ENCODE data around the gene DMRTC2.

The DMRTC2 gene

DNA sequence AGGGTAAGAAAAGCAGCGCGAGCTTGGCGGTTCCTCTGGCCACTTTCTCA is at the start of gene DMRTC2:
TSS of gene DMRTC2 (plus strand) at position 42 of the 50 bp plus-strand sequence. CDS start 2,387 bp downstream, outside the sequence.
- no peak for DNase-seq

- no peak for DNase-seq
Measured at GRCh38 chr19:41796362-41796761, 48.5 kb upstream of the DMRTC2 start, which contains the start of gene CEACAM3. CEACAM3 (plus strand) TSS chr19:41796587; CDS start chr19:41796678, 91 bp downstream.

- DNase-seq, result no peak
Measured at GRCh38 chr19:41796901-41797300, 47.9 kb upstream of the DMRTC2 start.

DNA sequence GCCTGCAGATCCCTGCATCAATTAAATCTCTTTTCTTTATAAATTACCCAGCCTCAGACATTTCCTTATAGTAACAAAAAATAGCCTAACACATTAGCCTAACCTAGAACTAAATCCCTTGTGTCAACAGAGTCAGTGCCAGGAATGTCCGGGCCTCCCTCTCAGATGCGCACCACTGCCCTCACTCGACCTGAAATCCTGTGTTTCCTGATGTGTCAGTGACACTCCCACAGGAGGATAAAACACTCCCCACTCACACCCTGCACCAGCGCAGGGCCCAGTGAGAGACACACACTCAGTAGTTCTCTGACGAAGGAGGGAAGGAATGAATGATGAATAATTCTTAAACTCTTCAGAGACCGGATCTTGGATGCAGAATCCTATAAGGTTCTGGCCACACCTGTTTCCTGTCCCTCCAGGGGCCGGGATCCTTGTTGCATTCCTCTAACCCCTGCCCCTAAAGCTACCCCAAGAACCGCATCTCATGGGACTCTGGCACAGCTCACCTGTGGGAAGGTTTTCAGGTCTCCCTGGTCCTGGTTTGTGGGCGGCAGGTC is 45.3 kb upstream of the DMRTC2 start:
- no peak for DNase-seq

- DNase-seq, result no peak
Measured at GRCh38 chr19:41801031-41801430, 43.8 kb upstream of the DMRTC2 start.

DNA sequence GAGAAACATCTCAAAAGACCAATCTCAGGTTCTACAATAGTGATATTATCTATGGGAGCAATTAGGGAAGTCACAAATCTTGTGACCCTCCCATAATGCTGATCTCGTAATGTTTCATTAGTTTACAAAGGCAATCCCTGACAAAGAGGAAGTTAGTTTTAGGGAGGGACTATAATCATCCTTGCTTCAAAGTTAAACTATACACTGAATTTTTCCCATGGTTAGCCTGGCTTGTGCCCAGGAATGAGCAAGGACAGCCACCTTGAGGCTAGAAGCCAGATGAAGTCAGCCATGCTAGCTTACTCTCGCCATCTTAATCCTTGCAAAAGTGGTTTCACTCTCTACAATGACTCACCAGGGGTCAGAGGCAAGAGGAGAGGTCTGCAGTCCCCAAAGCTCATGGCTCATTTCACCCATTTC is 43.0 kb upstream of the DMRTC2 start:
- no peak for DNase-seq

DNA sequence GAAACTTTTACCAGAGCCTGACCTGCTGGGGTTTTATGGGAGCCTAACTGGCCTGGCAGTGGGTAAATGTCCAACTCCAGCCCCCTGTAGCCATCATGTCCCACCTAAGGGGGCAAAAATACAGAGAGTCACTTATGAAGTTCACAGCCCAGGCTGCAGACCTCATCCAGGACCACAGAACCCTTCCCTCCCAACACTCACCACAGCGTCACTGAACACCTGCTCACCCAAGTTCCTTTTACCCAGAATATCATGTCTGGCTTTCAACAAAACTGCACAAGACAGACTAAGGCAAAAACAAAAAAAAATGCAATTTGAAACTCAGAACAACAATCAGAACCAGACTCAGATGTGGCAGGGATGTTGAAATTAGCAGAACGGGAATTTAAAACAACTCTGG is 42.1 kb upstream of the DMRTC2 start:
- no peak for DNase-seq

- DNase-seq, result no peak
Measured at GRCh38 chr19:41804336-41804735, 40.5 kb upstream of the DMRTC2 start.

GRCh38 chr19:41807176-41807575 is 37.7 kb upstream of the DMRTC2 start:
- DNase-seq, result no peak

DNA sequence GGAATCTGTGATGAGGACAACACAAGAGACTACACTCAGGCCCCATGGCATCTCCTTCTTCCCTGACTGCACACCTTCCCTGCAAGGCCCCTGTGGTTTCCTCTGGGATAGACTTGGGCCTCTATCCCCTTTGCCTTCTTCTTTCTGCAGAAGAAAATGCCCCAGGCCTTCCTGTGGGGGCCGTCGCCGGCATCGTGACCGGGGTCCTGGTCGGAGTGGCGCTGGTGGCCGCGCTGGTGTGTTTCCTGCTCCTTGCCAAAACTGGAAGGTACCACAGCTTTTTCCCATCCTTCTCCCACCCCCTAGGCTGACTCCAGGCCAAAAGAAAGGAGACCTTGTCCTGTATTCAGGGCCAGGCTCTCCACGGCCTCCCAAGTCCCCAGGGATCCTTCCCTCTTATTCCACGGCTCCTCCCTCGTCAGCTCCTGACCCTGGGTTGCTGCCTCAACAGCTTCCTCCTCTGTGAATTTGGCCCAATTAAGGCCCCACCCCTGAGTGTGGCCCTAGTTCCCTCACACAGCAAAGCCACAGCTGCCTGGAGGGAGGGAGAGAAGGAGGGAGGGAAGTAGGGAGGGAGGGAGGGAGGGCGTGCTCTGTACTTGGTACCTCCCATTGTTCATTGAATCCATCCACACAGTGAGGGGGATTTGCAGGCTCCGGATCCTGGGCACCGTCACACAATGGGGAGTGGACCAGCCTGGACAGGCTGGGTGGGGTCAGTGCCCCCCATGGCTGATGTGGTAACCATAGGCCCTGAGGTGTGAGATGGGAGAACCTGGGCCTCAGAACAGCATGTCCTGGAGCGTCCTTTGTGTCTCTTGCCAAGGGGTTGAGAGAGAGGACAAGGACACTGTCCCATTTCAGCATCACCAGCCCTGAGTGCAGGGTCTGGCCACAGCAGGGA is 35.9 kb upstream of the DMRTC2 start:
- no peak for DNase-seq

DNA sequence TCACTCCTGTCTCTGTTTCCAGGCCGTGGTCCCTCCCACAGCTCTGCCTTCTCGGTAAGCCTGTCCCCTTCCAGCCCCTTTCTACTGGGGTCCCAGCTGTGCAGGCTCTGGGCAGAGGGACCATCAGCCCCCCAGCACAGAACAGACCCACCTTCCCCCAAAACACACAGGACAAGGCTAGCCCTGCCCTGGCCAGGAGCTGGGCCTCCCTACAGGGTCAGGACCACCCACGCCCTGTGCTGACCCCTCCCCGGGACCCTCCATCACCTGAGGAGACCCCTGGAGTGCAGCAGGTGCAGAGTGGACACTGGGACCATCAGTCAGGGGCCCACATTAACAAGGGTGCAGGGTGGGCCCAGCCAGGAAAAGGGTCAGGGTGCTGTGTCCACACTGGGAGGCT is 34.5 kb upstream of the DMRTC2 start:
- DNase-seq, result no peak

- no peak for DNase-seq
Measured at GRCh38 chr19:41811036-41811435, 33.8 kb upstream of the DMRTC2 start.

GRCh38 chr19:41811981-41812380 is 32.9 kb upstream of the DMRTC2 start:
- DNase-seq, result no peak

- no peak for DNase-seq
Measured at GRCh38 chr19:41813911-41814310, 30.9 kb upstream of the DMRTC2 start.

GRCh38 chr19:41815301-41815700 is 29.5 kb upstream of the DMRTC2 start:
- DNase-seq, result no peak

DNA sequence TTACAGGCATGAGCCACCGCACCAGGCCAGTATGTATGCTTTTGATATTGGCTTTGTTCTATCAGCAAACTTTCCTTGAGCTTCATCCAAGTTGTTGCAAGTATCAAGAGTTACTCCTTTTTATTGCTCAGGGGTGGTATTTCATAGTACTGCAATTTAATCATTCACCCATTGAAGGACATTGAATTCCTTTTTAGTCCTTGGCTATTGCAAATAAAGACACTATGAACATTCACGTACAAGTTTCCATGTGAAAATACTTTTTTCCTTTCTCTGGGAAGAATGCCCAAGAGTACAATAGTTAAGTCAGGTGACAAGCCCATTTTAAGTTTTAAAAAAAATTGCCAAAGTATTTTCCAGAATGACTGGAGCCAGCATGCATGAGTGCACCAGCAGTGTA is 28.1 kb upstream of the DMRTC2 start:
- DNase-seq, result no peak

DNA sequence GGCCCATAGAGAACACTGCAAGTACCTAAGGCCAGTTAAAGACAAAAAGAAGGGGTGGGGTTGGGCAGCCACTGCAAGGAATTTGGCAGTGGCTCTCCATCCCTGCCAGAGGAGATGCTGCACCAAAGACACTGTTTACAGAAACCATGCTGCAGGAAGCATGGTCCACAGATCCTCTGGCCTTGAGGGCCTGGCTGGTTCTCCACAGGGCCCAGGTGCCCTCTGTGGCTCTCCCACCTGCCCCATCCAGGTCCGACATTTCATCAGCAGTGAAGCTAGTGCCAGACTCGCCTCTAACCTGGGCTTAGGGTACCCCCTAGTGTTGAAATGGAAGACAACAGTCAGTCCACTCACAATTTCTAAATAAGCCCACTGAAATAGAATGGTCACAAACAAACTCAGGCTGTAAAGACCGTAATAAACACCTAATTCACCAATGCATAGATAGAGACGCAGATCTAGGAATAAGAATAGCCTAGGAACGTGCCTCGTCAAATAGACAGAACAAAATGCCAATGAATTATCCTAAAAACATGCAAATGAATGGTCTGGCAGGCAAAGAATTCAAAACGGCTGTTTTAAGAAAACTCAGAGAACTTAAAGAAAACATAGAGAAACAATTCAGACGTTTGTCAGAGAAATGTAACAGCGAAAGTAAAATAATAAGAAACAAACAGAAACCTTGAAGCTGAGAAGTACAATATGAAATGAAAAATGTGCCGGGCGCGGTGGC is 23.7 kb upstream of the DMRTC2 start:
- DNase-seq, result no peak

DNA sequence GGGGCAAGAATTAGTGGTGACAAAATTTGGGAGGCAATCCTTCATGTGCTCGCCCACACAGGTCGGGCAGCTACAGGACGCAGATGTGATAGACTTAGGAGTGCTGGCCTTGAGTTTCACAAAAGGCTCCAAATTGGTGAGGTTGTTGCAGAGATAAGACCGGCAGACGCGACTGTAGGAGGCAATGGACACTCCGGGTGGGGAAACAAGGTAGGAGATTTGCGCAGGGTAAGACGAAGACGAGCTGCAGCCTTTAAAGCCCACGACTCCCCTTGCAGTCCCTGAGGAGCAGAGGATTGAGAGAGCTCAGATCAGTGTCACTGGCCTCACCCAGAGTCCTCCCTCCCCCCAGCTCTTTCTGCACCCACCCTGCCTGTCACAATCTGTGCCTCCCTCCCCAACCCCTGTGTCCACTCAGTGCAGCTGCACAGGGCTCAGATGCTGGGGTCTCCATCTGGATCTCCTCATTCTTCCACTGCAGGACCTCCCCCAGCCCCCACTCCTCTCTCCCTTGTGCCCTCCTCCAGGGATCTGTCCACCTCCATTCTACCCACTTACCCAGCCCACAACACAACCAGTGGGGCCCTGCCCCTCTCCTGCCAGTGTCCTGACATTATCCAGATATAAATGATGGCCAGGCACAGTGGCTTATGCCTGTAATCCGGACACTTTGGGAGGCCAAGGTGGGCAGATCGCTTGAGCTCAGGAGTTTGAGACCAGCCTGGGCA is 6.7 kb upstream of the DMRTC2 start:
- no peak for DNase-seq

- DNase-seq, result no peak
Measured at GRCh38 chr19:41839211-41839610, 5.6 kb upstream of the DMRTC2 start.

GRCh38 chr19:41843371-41843770 is 1.5 kb upstream of the DMRTC2 start:
- DNase-seq, result no peak

DNA sequence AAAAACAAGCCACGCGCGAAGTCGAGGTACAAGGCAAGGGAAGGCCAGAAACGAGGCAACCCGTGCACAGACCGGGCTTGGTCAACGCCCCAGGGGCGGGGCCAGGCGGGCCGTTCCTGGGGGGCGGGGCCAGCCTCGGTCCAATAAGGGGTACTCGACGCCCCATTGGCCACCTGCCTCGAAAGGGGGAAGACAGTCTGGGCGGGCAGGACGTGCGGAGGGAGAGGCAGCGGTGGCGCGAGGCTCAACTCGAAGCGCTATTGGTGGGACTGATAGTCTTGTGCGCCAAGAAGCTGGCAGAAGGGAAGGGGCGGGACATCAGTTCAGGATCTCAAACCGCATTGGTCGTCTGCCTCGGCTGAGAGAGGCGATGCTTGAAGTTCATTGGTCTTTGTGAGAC is 241 bp upstream of the DMRTC2 start, which contains the start of gene LYPD4:
TSS of gene LYPD4 (minus strand) at position 83 of the 400 bp plus-strand sequence. CDS start 5,398 bp downstream, outside the sequence.
- DNase-seq, result no peak

DNA sequence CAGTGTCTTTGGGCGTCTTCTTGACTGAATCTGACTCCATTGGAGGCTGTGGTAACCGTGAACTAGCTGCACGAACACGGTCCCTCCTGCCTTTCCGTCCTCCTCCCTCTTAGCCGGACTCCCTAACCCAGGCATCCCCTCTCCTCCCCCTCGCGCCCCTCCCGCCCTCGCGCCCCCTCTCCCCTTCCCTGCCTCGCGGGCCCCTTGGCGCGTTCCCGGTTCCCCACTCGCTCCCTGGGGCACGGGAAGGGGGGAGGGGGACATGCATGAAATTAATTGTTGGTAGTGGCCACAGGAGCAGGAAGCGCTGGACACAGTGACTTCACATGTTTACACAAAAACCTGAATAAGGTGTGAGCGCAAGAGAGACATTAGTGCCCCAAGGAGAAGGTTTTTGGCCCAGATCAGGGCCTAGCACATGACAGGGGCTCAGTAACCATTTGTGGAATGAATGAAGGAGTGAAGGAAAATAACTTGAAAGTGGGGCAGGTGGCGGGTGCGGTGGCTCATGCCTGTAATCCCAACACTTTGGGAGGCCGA is 279 bp downstream of the DMRTC2 start:
- DNase-seq, result no peak
